HCT116 (cell line): ENCODE measurements around the gene CAMSAP1. TPM values are rescaled to one million over a fixed set of nuclear protein-coding genes. Genes with fewer than 3 reads are reported as not detected.

Experiments used
- ATAC-seq: fragments of 200-7000 bp; cut with Tn5 transposase; 2 replicates; pipeline ENCODE4 v1.9.1; 2020; ENCODE audit warnings: mild to moderate bottlenecking, moderate library complexity
- BruUV-seq: library from RNA; stranded (reverse); fragments of 400-500 nt; replicated peaks from 2 replicates; lab custom pipeline; 2021; lab: Mats Ljungman, UMichigan
- CTCF ChIA-PET: fragments of 300-600 bp; sonication (Branson Sonifier 250); formaldehyde crosslinking; loops from one replicate; lab custom pipeline; 2021; ENCODE audit warnings: antibody characterized with exemption; lab: Charles Lee
- POLR2A ChIA-PET: fragments of 300-600, 350-600 bp; sonication (Branson Sonifier 250); formaldehyde crosslinking; loops from one replicate; lab custom pipeline; 2021; ENCODE audit warnings: antibody characterized with exemption; lab: Charles Lee
- RAD21 ChIA-PET, 2 experiments: fragments of 300-600 bp; sonication (Branson Sonifier 250); formaldehyde crosslinking; loops; one replicate each; lab custom pipeline; 2023; ENCODE audit warnings: low total read pairs in 2 of 2; ENCODE audit not compliant: uncharacterized antibody in 2 of 2, unreplicated experiment in 2 of 2, low non-redundant PET in 1 of 2; lab: Charles Lee
- DNase-seq: peaks from one replicate; pipeline ENCODE4 v3.0.0-alpha.2; 2010; ENCODE audit warnings: low read depth, low spot score
- H2AFZ ChIP-seq: fragments of 200-600 bp; shearing (Covaris generic), sonication (generic); 2 replicates; pipeline ENCODE4 v1.6.1; 2017; ENCODE audit warnings: low read depth, mixed run types, mixed read lengths, antibody characterized with exemption, low read length; ENCODE audit not compliant: poor library complexity, severe bottlenecking
- H3K27ac ChIP-seq: 2 replicates; pipeline ENCODE4 v1.5.1; 2012; ENCODE audit warnings: low read depth, low read length
- H3K27me3 ChIP-seq: fragments of 200-600 bp; sonication (generic); 2 replicates; pipeline ENCODE4 v1.6.1; 2016; ENCODE audit warnings: mixed run types, low read length, mixed read lengths; ENCODE audit not compliant: insufficient read depth
- H3K36me3 ChIP-seq, 2 experiments: fragments of 200-500 bp in 1 of 2; fragments of 200-600 bp in 1 of 2; sonication (Bioruptor generic) in 1 of 2; sonication (generic) in 1 of 2; 2 replicates each; pipeline versions ENCODE4 v1.5.1 to v1.6.1; 2014 to 2016; ENCODE audit warnings: low read length in 2 of 2, inconsistent platforms in 1 of 2, mixed read lengths in 1 of 2, mixed run types in 1 of 2; ENCODE audit not compliant: insufficient read depth in 2 of 2, control insufficient read depth in 1 of 2
- H3K4me1 ChIP-seq, 2 experiments: fragments of 200-600 bp in 1 of 2; sonication (generic) in 1 of 2; 2 replicates each; pipeline versions ENCODE4 v1.5.1 to v1.6.1; 2012 to 2017; ENCODE audit warnings: low read length in 2 of 2, inconsistent platforms in 1 of 2, mild to moderate bottlenecking in 1 of 2, mixed read lengths in 1 of 2, mixed run types in 1 of 2, moderate library complexity in 1 of 2; ENCODE audit not compliant: insufficient read depth in 2 of 2, control insufficient read depth in 1 of 2
- H3K4me2 ChIP-seq: fragments of 200-600 bp; sonication (generic); 2 replicates; pipeline ENCODE4 v1.6.1; 2017; ENCODE audit warnings: mixed run types, low read length, mixed read lengths
- H3K4me3 ChIP-seq, 2 experiments: fragments of 200-600 bp in 1 of 2; sonication (generic) in 1 of 2; replicated peaks in 1 of 2; 2 replicates each; pipeline ENCODE4 v1.5.1; 2011 to 2016; ENCODE audit warnings: low read length in 2 of 2, control low read depth in 1 of 2, low read depth in 1 of 2, mild to moderate bottlenecking in 1 of 2, mixed read lengths in 1 of 2, mixed run types in 1 of 2
- H3K79me2 ChIP-seq: fragments of 200-600 bp; sonication (generic); 2 replicates; pipeline ENCODE4 v1.6.1; 2017; ENCODE audit warnings: mild to moderate bottlenecking, mixed run types, low read length, moderate library complexity, mixed read lengths; ENCODE audit not compliant: insufficient read depth
- H3K9ac ChIP-seq: fragments of 200-600 bp; sonication (generic); 2 replicates; pipeline ENCODE4 v1.6.1; 2016; ENCODE audit warnings: low read length, mixed read lengths
- H3K9me2 ChIP-seq: fragments of 200-600 bp; sonication (generic), shearing (Covaris generic); 2 replicates; pipeline ENCODE4 v1.6.1; 2017; ENCODE audit warnings: mixed run types, mild to moderate bottlenecking, moderate library complexity; ENCODE audit not compliant: insufficient read depth
- H3K9me3 ChIP-seq, 2 experiments: fragments of 200-500 bp in 1 of 2; fragments of 200-600 bp in 1 of 2; sonication (Bioruptor generic) in 1 of 2; sonication (generic) in 1 of 2; 2 replicates each; pipeline ENCODE4 v1.6.1; 2014 to 2017; ENCODE audit warnings: low read length in 2 of 2, mixed read lengths in 2 of 2, inconsistent platforms in 1 of 2, low read depth in 1 of 2, mild to moderate bottlenecking in 1 of 2, mixed run types in 1 of 2, moderate library complexity in 1 of 2; ENCODE audit not compliant: control insufficient read depth in 1 of 2, insufficient read depth in 1 of 2
- H4K20me1 ChIP-seq: fragments of 200-600 bp; sonication (generic), shearing (Covaris generic); 2 replicates; pipeline ENCODE4 v1.6.1; 2017; ENCODE audit warnings: mixed run types, mild to moderate bottlenecking, moderate library complexity; ENCODE audit not compliant: insufficient read depth
- CBX3 ChIP-seq: IDR thresholded peaks from 2 replicates; pipeline ENCODE4 v1.6.1; 2012; ENCODE audit warnings: low read depth
- CEBPB ChIP-seq: IDR thresholded peaks from 2 replicates; pipeline ENCODE4 v1.6.1; 2012; ENCODE audit warnings: low read depth
- CTCF ChIP-seq, 3 experiments: fragments of 200-600 bp in 1 of 3; sonication (generic) in 1 of 3; IDR thresholded peaks in 2 of 3; conservative IDR thresholded peaks in 1 of 3; 2 replicates each; pipeline ENCODE4 v1.5.1; 2012 to 2017; ENCODE audit warnings: low read depth in 2 of 3, low read length in 2 of 3, antibody characterized with exemption in 1 of 3, borderline replicate concordance in 1 of 3, control low read depth in 1 of 3, mild to moderate bottlenecking in 1 of 3, mixed read lengths in 1 of 3, mixed run types in 1 of 3, moderate library complexity in 1 of 3; ENCODE audit not compliant: insufficient read depth in 1 of 3
- EZH2 ChIP-seq: fragments of 200-600 bp; sonication (generic); IDR thresholded peaks from 2 replicates; pipeline ENCODE4 v1.6.1; 2017; ENCODE audit warnings: antibody characterized with exemption, mixed run types
- EZH2phosphoT487 ChIP-seq: fragments of 200-600 bp; IDR thresholded peaks from 2 replicates; pipeline ENCODE4 v1.6.1; 2018; ENCODE audit warnings: antibody characterized with exemption, borderline replicate concordance
- FOSL1 ChIP-seq: IDR thresholded peaks from 2 replicates; pipeline ENCODE4 v1.6.1; 2012; ENCODE audit warnings: low read depth
- JUND ChIP-seq: IDR thresholded peaks from 2 replicates; pipeline ENCODE4 v1.6.1; 2012
- MAX ChIP-seq: IDR thresholded peaks from 2 replicates; pipeline ENCODE4 v1.6.1; 2012
- POLR2AphosphoS5 ChIP-seq: IDR thresholded peaks from 2 replicates; pipeline ENCODE4 v1.6.1; 2011; ENCODE audit warnings: mild to moderate bottlenecking, low read depth, low read length, moderate library complexity
- RAD21 ChIP-seq: IDR thresholded peaks from 2 replicates; pipeline ENCODE4 v1.6.1; 2012; ENCODE audit warnings: low read depth, mild to moderate bottlenecking
- REST ChIP-seq: IDR thresholded peaks from 2 replicates; pipeline ENCODE4 v1.6.1; 2012; ENCODE audit warnings: low read depth
- SIN3A ChIP-seq: IDR thresholded peaks from 2 replicates; pipeline ENCODE4 v1.6.1; 2012; ENCODE audit warnings: low read depth
- SP1 ChIP-seq: IDR thresholded peaks from 2 replicates; pipeline ENCODE4 v1.6.1; 2012; ENCODE audit warnings: low read depth
- SRF ChIP-seq: IDR thresholded peaks from 2 replicates; pipeline ENCODE4 v1.6.1; 2012; ENCODE audit warnings: low read depth
- YY1 ChIP-seq: IDR thresholded peaks from 2 replicates; pipeline ENCODE4 v1.6.1; 2011; ENCODE audit warnings: low read length, low read depth, moderate library complexity, mild to moderate bottlenecking; ENCODE audit not compliant: insufficient replicate concordance; ENCODE audit errors: extremely low read depth
- ZBTB33 ChIP-seq: IDR thresholded peaks from 2 replicates; pipeline ENCODE4 v1.6.1; 2011; ENCODE audit warnings: mild to moderate bottlenecking, low read length, moderate library complexity; ENCODE audit not compliant: insufficient replicate concordance; ENCODE audit errors: extremely low read depth
- ZFX ChIP-seq: fragments of 450-650 bp; IDR thresholded peaks from 2 replicates; pipeline ENCODE4 v1.6.1; 2017
- ZNF274 ChIP-seq: fragments of 200-500 bp; sonication (Bioruptor generic); IDR thresholded peaks from 2 replicates; pipeline ENCODE4 v1.6.1; 2014; ENCODE audit warnings: mild to moderate bottlenecking, low read depth, low read length, inconsistent platforms
- intact Hi-C: fragments of 100-400 bp; cut with micrococcal nuclease; formaldehyde crosslinking; loops from 2 replicates; pipeline ENCODE4 v1.10.0; 2022
- total RNA-seq: library from RNA; stranded (reverse); gene quantifications from one replicate; pipeline ENCODE4 v1.2.1, GENCODE V29; 2021; ENCODE audit not compliant: unreplicated experiment

The CAMSAP1 gene
- total RNA-seq, 1 experiment from 2014 or later, result 33.1 TPM

GRCh38 chr9:135903786-135904520 is 3.4 kb downstream of the CAMSAP1 start:
- H4K20me1 ChIP-seq, result peaks cover 9% of the 10 kb centered on the region; the same call in 1 of the 2 replicates
- no peak overlapping the region for H2AFZ ChIP-seq
- BruUV-seq, result no TSS peak
- RAD21 ChIA-PET, result no interaction called here
- ATAC-seq (no peak), DNase-seq (no peak)
- TF ChIP-seq RAD21 (no peak), CEBPB (no peak), ZNF274 (no peak), EZH2phosphoT487 (no peak), SP1 (no peak), REST (no peak), CBX3 (no peak), YY1 (no peak), ZBTB33 (no peak), ZFX (no peak), CTCF (IDR thresholded peaks at IDR 0.05 in 2 of 3, conservative IDR thresholded peaks at IDR 0.05 in 1 of 3; ENCODE audit: borderline replicate concordance in 1 of 3, insufficient read depth in 1 of 3, low read depth in 2 of 3, low read length in 2 of 3) (no peak), MAX (no peak), JUND (no peak), SIN3A (no peak), EZH2 (no peak), FOSL1 (no peak), SRF (no peak), POLR2AphosphoS5 (no peak)
- peak overlapping the region in 1 of 2 experiments; percentile 79; a peak in 2 of 4 replicates for H3K4me3 ChIP-seq
- CTCF ChIA-PET, result interaction anchor here (1.1 kb wide), 1 partner anchor 14 kb away, joined by 5 read pairs; no protein-coding TSS in a partner anchor
- peaks cover 0 to 2% of the 10 kb centered on the region in 2 experiments; a peak in 1 of 4 replicates for H3K9me3 ChIP-seq
- peaks cover 88% of the 10 kb centered on the region for H3K79me2 ChIP-seq
- intact Hi-C loops, result no loop called here
- POLR2A ChIA-PET, result no interaction called here
- peaks cover 0 to 13% of the 10 kb centered on the region in 2 experiments; a peak in 1 of 4 replicates for H3K36me3 ChIP-seq
- H3K27me3 ChIP-seq, result no peaks in the 10 kb centered on the region
- H3K27ac ChIP-seq, result peak overlapping the region; percentile 78
- peak overlapping the region; percentile 75; the same call in 1 of the 2 replicates for H3K9ac ChIP-seq
- peak overlapping the region; percentile 94 for H3K4me2 ChIP-seq
- H3K9me2 ChIP-seq, result no peaks in the 10 kb centered on the region
- peaks cover 29 to 45% of the 10 kb centered on the region in 2 experiments for H3K4me1 ChIP-seq
